Tibial artery (tissue), 4 donors: ENCODE results near the gene TRAF3.
"Not testable (repeated sequence)": the region's sequence is repeated elsewhere in the genome, so short reads cannot be mapped to it uniquely, and the experiment has no call there.

Experiments used
- DNase-seq, 2 donors: peaks; one replicate each; pipeline ENCODE4 v3.0.0-alpha.2; 2019
- H3K27ac ChIP-seq, 2 donors: fragments of 200-600 bp; sonication (generic) in 1 of 2; 1 replicate in 1 of 2; 2 replicates in 1 of 2; pipeline ENCODE4 v1.5.1; 2018 to 2019; ENCODE audit warnings: mild to moderate bottlenecking in 1 of 2
- H3K27me3 ChIP-seq, 2 donors: fragments of 200-600 bp; sonication (generic) in 1 of 2; one replicate each; pipeline versions ENCODE4 v1.5.1 to v1.6.0; 2016 to 2019
- H3K36me3 ChIP-seq, 3 donors: fragments of 200-600 bp; sonication (generic) in 2 of 3; one replicate each; pipeline ENCODE4 v1.5.1; 2016 to 2019; ENCODE audit warnings: mild to moderate bottlenecking in 2 of 3
- H3K4me1 ChIP-seq, 4 donors: fragments of 200-600 bp; sonication (generic) in 2 of 4; 1 replicate in 3 of 4; 2 replicates in 1 of 4; pipeline ENCODE4 v1.5.1; 2016 to 2019
- H3K4me3 ChIP-seq, 2 donors: fragments of 200-600 bp; sonication (generic) in 1 of 2; 1 replicate in 1 of 2; 2 replicates in 1 of 2; pipeline ENCODE4 v1.5.1; 2018 to 2019; ENCODE audit warnings: mild to moderate bottlenecking in 2 of 2
- H3K9me3 ChIP-seq, 3 donors: fragments of 200-600 bp; sonication (generic) in 1 of 3; one replicate each; pipeline ENCODE4 v1.5.1; 2016 to 2019
- CTCF ChIP-seq, 2 experiments: fragments of 200-600 bp in 1 of 2; fragments of 450-650 bp in 1 of 2; IDR thresholded peaks; one replicate each; pipeline ENCODE4 v1.5.1; 2017 to 2019; ENCODE audit warnings: antibody characterized with exemption in 2 of 2, mild to moderate bottlenecking in 1 of 2, moderate library complexity in 1 of 2
- intact Hi-C: fragments of 100-400 bp; cut with DNase I; formaldehyde crosslinking; loops from one replicate; pipeline ENCODE4 v1.15.0; 2023; ENCODE audit warnings: low total_unique reads

TRAF3 gene

GRCh38 chr14:102923201-102923924 is 146.1 kb downstream of the TRAF3 start:
- Histone ChIP-seq H3K9me3 (no peaks in the 10 kb centered on the region), H3K36me3 (no peaks in the 10 kb centered on the region), H3K4me3 (no peak overlapping the region), H3K27ac (no peak overlapping the region), H3K27me3 (peaks cover 0 to 54% of the 10 kb centered on the region in 2 donors), H3K4me1 (peaks cover 0 to 20% (median 13%) of the 10 kb centered on the region in 4 donors)
- no peak for DNase-seq
- intact Hi-C loops, result no loop called here
- TF ChIP-seq CTCF (IDR thresholded peaks at IDR 0.05), result no peak

- Histone ChIP-seq H3K4me3 (no peak overlapping the region), H3K4me1 (peaks cover 0 to 26% (median 19%) of the 10 kb centered on the region in 4 donors), H3K36me3 (no peaks in the 10 kb centered on the region), H3K9me3 (no peaks in the 10 kb centered on the region), H3K27me3 (peaks cover 0 to 61% of the 10 kb centered on the region in 2 donors), H3K27ac (no peak overlapping the region)
- no peak for DNase-seq
- no peak for TF ChIP-seq CTCF (IDR thresholded peaks at IDR 0.05)
- intact Hi-C loops, result no loop called here
These were observed 146.8 kb downstream of the TRAF3 start for GRCh38 chr14:102923925-102924486.

- Histone ChIP-seq H3K27me3 (peaks cover 5 to 70% of the 10 kb centered on the region in 2 donors), H3K36me3 (no peaks in the 10 kb centered on the region), H3K4me3 (no peak overlapping the region), H3K4me1 (peaks cover 0 to 35% (median 28%) of the 10 kb centered on the region in 4 donors), H3K9me3 (no peaks in the 10 kb centered on the region), H3K27ac (no peak overlapping the region)
- intact Hi-C loops, result no loop called here
- DNase-seq, result no peak
- no peak for TF ChIP-seq CTCF (IDR thresholded peaks at IDR 0.05)
These were observed 147.7 kb downstream of the TRAF3 start for GRCh38 chr14:102924632-102925588.

GRCh38 chr14:102925646-102926045 is 148.4 kb downstream of the TRAF3 start:
- intact Hi-C loops, result no loop called here
- no peaks in the 10 kb centered on the region for H3K9me3 ChIP-seq
- peaks cover 0 to 43% (median 35%) of the 10 kb centered on the region in 4 donors for H3K4me1 ChIP-seq
- no peak for TF ChIP-seq CTCF (IDR thresholded peaks at IDR 0.05)
- H3K27ac ChIP-seq, result no peak overlapping the region
- no peak overlapping the region for H3K4me3 ChIP-seq
- no peaks in the 10 kb centered on the region for H3K36me3 ChIP-seq
- peaks cover 5 to 77% of the 10 kb centered on the region in 2 donors for H3K27me3 ChIP-seq
- DNase-seq, result no peak

GRCh38 chr14:102926104-102926503 is 148.9 kb downstream of the TRAF3 start:
- no peak for DNase-seq
- H3K9me3 ChIP-seq, result no peaks in the 10 kb centered on the region
- peaks cover 0 to 44% (median 37%) of the 10 kb centered on the region in 4 donors for H3K4me1 ChIP-seq
- intact Hi-C loops, result no loop called here
- no peak overlapping the region for H3K27ac ChIP-seq
- peaks cover 5 to 82% of the 10 kb centered on the region in 2 donors for H3K27me3 ChIP-seq
- TF ChIP-seq CTCF (IDR thresholded peaks at IDR 0.05), result no peak
- no peak overlapping the region for H3K4me3 ChIP-seq
- no peaks in the 10 kb centered on the region for H3K36me3 ChIP-seq

- H3K4me1 ChIP-seq, result peaks cover 0 to 44% (median 37%) of the 10 kb centered on the region in 4 donors
- H3K9me3 ChIP-seq, intact Hi-C loops, H3K27ac ChIP-seq, H3K4me3 ChIP-seq, DNase-seq, H3K36me3 ChIP-seq: not testable (repeated sequence)
- peaks cover 5 to 88% of the 10 kb centered on the region in 2 donors for H3K27me3 ChIP-seq
These were observed 149.6 kb downstream of the TRAF3 start for GRCh38 chr14:102926840-102927239.
